Ascending aorta (tissue), 2 donors: ENCODE data around the gene CDR2L. TPM values are rescaled to one million over a fixed set of nuclear protein-coding genes. Genes with fewer than 3 reads are reported as not detected.
"Not testable (repeated sequence)": the region's sequence is repeated elsewhere in the genome, so short reads cannot be mapped to it uniquely, and the experiment has no call there.

Experiments
- DNase-seq, 2 donors: peaks; one replicate each; pipeline ENCODE4 v3.0.0-alpha.2; 2019; ENCODE audit warnings: low spot score in 2 of 2
- H3K27ac ChIP-seq, 2 donors: fragments of 200-600 bp; sonication (generic); one replicate each; pipeline ENCODE4 v1.5.1; 2016 to 2017; ENCODE audit warnings: mild to moderate bottlenecking in 1 of 2
- H3K27me3 ChIP-seq: fragments of 200-600 bp; sonication (generic); one replicate; pipeline ENCODE4 v1.5.1; 2017
- H3K36me3 ChIP-seq, 2 donors: fragments of 200-600 bp; sonication (generic); one replicate each; pipeline ENCODE4 v1.5.1; 2016
- H3K4me1 ChIP-seq, 2 donors: fragments of 200-600 bp; sonication (generic); one replicate each; pipeline ENCODE4 v1.5.1; 2016 to 2017; ENCODE audit warnings: mild to moderate bottlenecking in 1 of 2
- H3K4me3 ChIP-seq, 2 donors: fragments of 200-600 bp; sonication (generic); one replicate each; pipeline ENCODE4 v1.5.1; 2016 to 2017; ENCODE audit warnings: mild to moderate bottlenecking in 1 of 2
- H3K9me3 ChIP-seq, 2 donors: fragments of 200-600 bp; sonication (generic); one replicate each; pipeline ENCODE4 v1.5.1; 2016
- intact Hi-C: fragments of 100-400 bp; cut with DNase I; formaldehyde crosslinking; loops from one replicate; pipeline ENCODE4 v1.15.1; 2023
- total RNA-seq: library from RNA; depleted of rRNA; stranded (reverse); fragments of >200 nt; gene quantifications from one replicate; pipeline ENCODE4 v1.1.0, GENCODE V29; 2016
- TF ChIP-seq, protein P1 (sequence below), 3 experiments: fragments of 200-600 bp in 2 of 3; fragments of 450-650 bp in 1 of 3; sonication (generic) in 2 of 3; IDR thresholded peaks; one replicate each; pipeline ENCODE4 v1.5.1; 2016 to 2019; ENCODE audit warnings: antibody characterized with exemption in 3 of 3, mild to moderate bottlenecking in 1 of 3, moderate library complexity in 1 of 3

CDR2L gene
- total RNA-seq, 1 donor from 2014 or later, result 54.7 TPM

DNA sequence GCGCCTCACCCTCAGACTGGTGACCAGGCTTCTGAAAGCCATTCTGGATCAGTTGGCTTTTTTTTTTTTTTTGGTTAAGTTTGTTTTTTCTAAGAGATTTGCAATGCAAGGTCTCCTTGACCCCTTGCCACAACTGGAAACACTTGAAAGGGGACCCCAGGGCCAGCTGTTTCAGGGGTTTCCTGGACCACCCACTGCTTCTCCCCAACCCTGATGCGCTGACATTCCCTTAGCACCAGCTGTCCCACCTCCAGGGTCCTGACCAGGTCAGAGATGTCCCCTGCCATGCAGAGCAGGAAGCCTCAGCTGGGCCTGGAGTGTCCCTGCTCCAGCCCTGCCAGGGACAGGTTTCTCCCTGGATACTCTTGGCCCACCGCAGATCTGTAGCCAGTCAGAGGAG, 16.9 kb downstream of the CDR2L start:
- no peak overlapping the region for H3K4me3 ChIP-seq

DNA sequence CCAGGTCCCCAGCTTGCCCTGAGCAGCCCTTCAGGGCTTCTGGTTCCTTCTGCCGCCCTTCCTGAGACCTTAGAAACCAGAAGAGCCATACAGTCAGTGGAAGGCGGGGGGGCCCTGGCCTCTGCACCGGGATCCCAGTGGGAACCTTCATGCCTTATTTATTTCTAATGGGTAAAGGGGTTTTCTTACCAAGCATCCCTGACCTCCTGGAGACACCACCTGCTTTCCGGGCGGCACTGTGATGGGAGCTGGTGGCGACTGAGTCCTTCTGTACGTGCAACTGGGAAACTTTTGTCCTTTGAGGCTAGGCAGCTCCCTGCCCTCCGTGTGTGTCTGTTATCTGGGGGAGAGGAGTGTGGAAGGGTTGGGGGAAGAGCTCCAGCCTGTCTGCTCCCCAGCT, 17.9 kb downstream of the CDR2L start:
- no peaks in the 10 kb centered on the region for H3K9me3 ChIP-seq
- H3K27ac ChIP-seq, result no peak overlapping the region
- no peaks in the 10 kb centered on the region for H3K27me3 ChIP-seq
- H3K4me1 ChIP-seq, result no peaks in the 10 kb centered on the region
- intact Hi-C loops, result no loop called here
- TF ChIP-seq, protein P1, sequence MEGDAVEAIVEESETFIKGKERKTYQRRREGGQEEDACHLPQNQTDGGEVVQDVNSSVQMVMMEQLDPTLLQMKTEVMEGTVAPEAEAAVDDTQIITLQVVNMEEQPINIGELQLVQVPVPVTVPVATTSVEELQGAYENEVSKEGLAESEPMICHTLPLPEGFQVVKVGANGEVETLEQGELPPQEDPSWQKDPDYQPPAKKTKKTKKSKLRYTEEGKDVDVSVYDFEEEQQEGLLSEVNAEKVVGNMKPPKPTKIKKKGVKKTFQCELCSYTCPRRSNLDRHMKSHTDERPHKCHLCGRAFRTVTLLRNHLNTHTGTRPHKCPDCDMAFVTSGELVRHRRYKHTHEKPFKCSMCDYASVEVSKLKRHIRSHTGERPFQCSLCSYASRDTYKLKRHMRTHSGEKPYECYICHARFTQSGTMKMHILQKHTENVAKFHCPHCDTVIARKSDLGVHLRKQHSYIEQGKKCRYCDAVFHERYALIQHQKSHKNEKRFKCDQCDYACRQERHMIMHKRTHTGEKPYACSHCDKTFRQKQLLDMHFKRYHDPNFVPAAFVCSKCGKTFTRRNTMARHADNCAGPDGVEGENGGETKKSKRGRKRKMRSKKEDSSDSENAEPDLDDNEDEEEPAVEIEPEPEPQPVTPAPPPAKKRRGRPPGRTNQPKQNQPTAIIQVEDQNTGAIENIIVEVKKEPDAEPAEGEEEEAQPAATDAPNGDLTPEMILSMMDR (IDR thresholded peaks at IDR 0.05), result no peak
- DNase-seq, result no peak
- H3K36me3 ChIP-seq, result peaks cover 39 to 48% of the 10 kb centered on the region in 2 donors
- H3K4me3 ChIP-seq, result no peak overlapping the region

More for the DNA sequence above, 16.9 kb downstream of the CDR2L start:
- no peak for DNase-seq
- H3K4me1 ChIP-seq, result no peaks in the 10 kb centered on the region
- intact Hi-C loops, result no loop called here
- H3K27ac ChIP-seq, result no peak overlapping the region
- H3K36me3 ChIP-seq, result peaks cover 46 to 57% of the 10 kb centered on the region in 2 donors
- TF ChIP-seq, protein P1 (IDR thresholded peaks at IDR 0.05), result no peak
- no peaks in the 10 kb centered on the region for H3K9me3 ChIP-seq
- H3K27me3 ChIP-seq, result no peaks in the 10 kb centered on the region

DNA sequence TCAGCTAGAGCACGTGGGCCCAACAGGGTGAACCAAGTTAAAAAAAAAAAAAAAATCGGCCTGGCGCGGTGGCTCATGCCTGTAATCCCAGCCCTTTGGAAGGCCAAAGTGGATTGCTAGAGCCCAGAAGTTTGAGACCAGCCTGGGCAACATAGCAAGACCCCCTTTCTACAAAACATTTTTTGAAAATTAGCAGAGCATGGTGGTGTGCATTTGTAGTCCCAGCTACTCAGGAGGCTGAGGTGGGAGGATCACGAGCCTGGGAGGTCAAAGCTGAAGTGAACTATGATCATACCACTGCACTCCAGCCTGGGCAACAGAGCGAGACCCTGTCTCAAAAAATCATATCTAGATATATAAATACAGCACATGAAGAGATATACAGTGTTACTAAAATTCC, 18.7 kb downstream of the CDR2L start:
- intact Hi-C loops, result not testable (repeated sequence)

DNA sequence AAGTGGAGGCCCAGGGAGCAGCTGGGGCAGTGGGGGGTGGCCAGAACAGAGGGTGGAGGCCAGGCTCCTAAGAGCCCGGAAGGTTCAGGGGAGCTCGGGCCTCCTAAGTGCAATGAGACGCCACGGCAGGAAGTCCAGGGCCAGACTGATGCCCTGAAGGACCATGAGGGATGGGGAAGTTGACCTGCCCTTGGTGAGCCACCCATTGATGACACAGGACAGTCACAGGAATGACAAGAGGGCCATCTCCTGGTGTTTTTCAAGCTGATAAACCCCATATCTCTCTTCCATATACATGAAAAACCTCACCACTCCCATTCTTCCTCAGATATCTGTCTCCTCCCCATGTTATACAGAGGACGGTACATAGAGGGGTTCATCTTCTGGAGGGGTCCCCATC, 19.2 kb downstream of the CDR2L start:
- intact Hi-C loops, result no loop called here
- DNase-seq, result no peak

More for the DNA sequence above, 18.7 kb downstream of the CDR2L start:
- not testable (repeated sequence) for H3K4me3 ChIP-seq, H3K27ac ChIP-seq, H3K4me1 ChIP-seq, H3K27me3 ChIP-seq, DNase-seq, H3K9me3 ChIP-seq
- peaks cover 38 to 42% of the 10 kb centered on the region in 2 donors for H3K36me3 ChIP-seq

DNA sequence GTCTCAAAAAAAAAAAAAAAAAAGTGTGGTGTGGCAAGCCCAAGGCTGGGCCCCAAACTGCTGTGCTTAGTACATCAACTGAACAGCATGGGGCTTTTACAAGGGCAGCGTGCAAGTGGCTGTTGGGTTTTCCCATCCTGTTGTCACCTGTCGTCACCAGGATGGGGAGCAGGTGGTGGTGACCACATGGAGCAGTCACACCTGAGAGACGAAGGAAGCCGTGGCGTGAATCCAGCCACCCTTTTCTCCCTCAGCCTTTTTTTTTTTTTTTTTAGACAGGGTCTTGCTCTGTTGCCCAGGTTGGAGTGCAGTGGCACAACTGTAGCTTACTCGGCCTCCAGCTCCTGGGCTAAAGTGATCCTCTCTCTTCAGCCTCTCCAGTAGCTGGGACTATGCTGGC, 20.9 kb downstream of the CDR2L start:
- intact Hi-C loops, result no loop called here
- DNase-seq, result no peak
- TF ChIP-seq, protein P1 (IDR thresholded peaks at IDR 0.05), result no peak
- Histone ChIP-seq H3K9me3 (no peaks in the 10 kb centered on the region), H3K4me1 (peaks cover 0 to 14% of the 10 kb centered on the region in 2 donors), H3K4me3 (no peak overlapping the region), H3K36me3 (peaks cover 19% of the 10 kb centered on the region in 2 donors), H3K27me3 (no peaks in the 10 kb centered on the region), H3K27ac (no peak overlapping the region)

More for the DNA sequence above, 19.2 kb downstream of the CDR2L start:
- Histone ChIP-seq H3K27ac (no peak overlapping the region), H3K4me1 (peaks cover 0 to 5% of the 10 kb centered on the region in 2 donors), H3K4me3 (no peak overlapping the region), H3K27me3 (no peaks in the 10 kb centered on the region), H3K9me3 (no peaks in the 10 kb centered on the region), H3K36me3 (peaks cover 32 to 36% of the 10 kb centered on the region in 2 donors)
- TF ChIP-seq, protein P1 (IDR thresholded peaks at IDR 0.05), result no peak

DNA sequence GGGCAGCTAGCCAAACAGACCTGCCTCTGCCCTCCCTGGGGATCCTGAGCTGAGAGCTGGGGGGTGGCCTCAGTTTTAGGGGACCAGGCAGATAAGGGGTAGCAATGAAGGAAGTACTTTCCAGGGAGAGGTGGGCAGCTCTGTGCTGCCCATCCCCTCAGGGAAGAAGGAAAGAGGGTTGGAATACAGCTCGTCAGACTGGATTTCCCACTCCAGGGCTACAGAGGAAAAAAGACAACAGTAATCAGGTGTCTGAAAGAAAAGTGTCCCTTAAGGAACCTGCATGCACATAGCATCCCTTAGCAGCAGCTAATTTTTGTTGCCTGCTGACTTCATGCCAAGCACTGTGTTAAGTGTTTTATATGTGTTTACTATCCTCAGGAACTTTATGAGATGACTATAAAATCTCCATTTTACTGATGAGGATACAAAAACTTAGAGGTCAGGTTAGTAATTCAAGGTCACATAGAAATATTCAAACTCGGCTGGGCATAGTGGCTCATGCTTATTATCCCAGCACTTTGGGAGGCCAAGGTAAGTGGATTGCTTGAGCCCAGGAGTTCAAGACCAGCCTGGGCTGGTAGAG, 21.8 kb downstream of the CDR2L start:
- DNase-seq, result no peak
- Histone ChIP-seq H3K36me3 (peaks cover 10 to 11% of the 10 kb centered on the region in 2 donors), H3K4me3 (no peak overlapping the region), H3K4me1 (peaks cover 4 to 18% of the 10 kb centered on the region in 2 donors), H3K27ac (no peak overlapping the region), H3K9me3 (no peaks in the 10 kb centered on the region), H3K27me3 (no peaks in the 10 kb centered on the region)
- intact Hi-C loops, result no loop called here
- TF ChIP-seq, protein P1 (IDR thresholded peaks at IDR 0.05), result no peak
